SK-N-SH (cell line): ENCODE data around the gene CCDC87. TPM values are rescaled to one million over a fixed set of nuclear protein-coding genes. Genes with fewer than 3 reads are reported as not detected.

Source experiments
- CTCF ChIA-PET: fragments of 300-600, 350-600 bp; formaldehyde crosslinking; extraction: SDS; loops from one replicate; lab custom pipeline; 2021; lab: Yijun Ruan, JAX
- POLR2A ChIA-PET: fragments of 350-600 bp; sonication (Branson Sonifier 250); formaldehyde crosslinking; extraction: SDS; loops from one replicate; lab custom pipeline; 2020; ENCODE audit warnings: antibody characterized with exemption, inconsistent platforms; lab: Yijun Ruan, JAX
- DNase-seq: peaks from one replicate; pipeline ENCODE4 v3.0.0; 2012
- H2AFZ ChIP-seq: fragments of 200-600 bp; sonication (generic); 2 replicates; pipeline ENCODE4 v1.8.1; 2016; ENCODE audit warnings: antibody characterized with exemption, mild to moderate bottlenecking, low read depth
- H3F3A ChIP-seq: fragments of 200-600 bp; sonication (generic); replicated peaks from 2 replicates; pipeline ENCODE3; 2016; ENCODE audit warnings: antibody characterized with exemption, mild to moderate bottlenecking; ENCODE audit not compliant: insufficient read depth
- H3K27ac ChIP-seq, 2 experiments: fragments of 200-500 bp in 1 of 2; fragments of 200-600 bp in 1 of 2; sonication (Bioruptor generic) in 1 of 2; sonication (generic), shearing (Covaris generic) in 1 of 2; 2 replicates each; pipeline versions ENCODE4 v1.5.1 to v1.6.1; 2014 to 2016; ENCODE audit warnings: low read depth in 2 of 2, inconsistent platforms in 1 of 2, low read length in 1 of 2, mild to moderate bottlenecking in 1 of 2, mixed read lengths in 1 of 2
- H3K27me3 ChIP-seq: fragments of 200-600 bp; sonication (generic), shearing (Covaris generic); 2 replicates; pipeline ENCODE4 v1.6.1; 2016; ENCODE audit warnings: mixed run types; ENCODE audit not compliant: insufficient read depth
- H3K36me3 ChIP-seq, 2 experiments: fragments of 200-500 bp in 1 of 2; fragments of 200-600 bp in 1 of 2; sonication (Bioruptor generic) in 1 of 2; sonication (generic) in 1 of 2; replicated peaks in 1 of 2; 2 replicates each; pipeline versions ENCODE3 to v1.5.1; 2014 to 2016; ENCODE audit warnings: low read length in 1 of 2, mild to moderate bottlenecking in 1 of 2; ENCODE audit not compliant: insufficient read depth in 2 of 2, control insufficient read depth in 1 of 2
- H3K4me1 ChIP-seq, 2 experiments: fragments of 200-500 bp in 1 of 2; fragments of 200-600 bp in 1 of 2; sonication (Bioruptor generic) in 1 of 2; sonication (generic), shearing (Covaris generic) in 1 of 2; 2 replicates each; pipeline versions ENCODE4 v1.5.1 to v1.6.1; 2014 to 2016; ENCODE audit warnings: low read depth in 1 of 2, low read length in 1 of 2, mixed run types in 1 of 2; ENCODE audit not compliant: insufficient read depth in 2 of 2, control insufficient read depth in 1 of 2
- H3K4me2 ChIP-seq: fragments of 200-600 bp; sonication (generic), shearing (Covaris generic); 2 replicates; pipeline ENCODE4 v1.6.1; 2017; ENCODE audit warnings: mixed run types
- H3K4me3 ChIP-seq, 2 experiments: fragments of 200-500 bp in 1 of 2; fragments of 200-600 bp in 1 of 2; sonication (Bioruptor generic) in 1 of 2; sonication (generic), shearing (Covaris generic) in 1 of 2; 2 replicates each; pipeline versions ENCODE4 v1.5.1 to v1.8.1; 2014 to 2016; ENCODE audit warnings: low read depth in 2 of 2, inconsistent platforms in 1 of 2, low read length in 1 of 2, mild to moderate bottlenecking in 1 of 2, mixed read lengths in 1 of 2, moderate library complexity in 1 of 2
- H3K79me2 ChIP-seq: fragments of 200-600 bp; sonication (generic); 2 replicates; pipeline ENCODE4 v1.8.1; 2017; ENCODE audit warnings: mild to moderate bottlenecking; ENCODE audit not compliant: insufficient read depth
- H3K9ac ChIP-seq: fragments of 200-600 bp; sonication (generic); 2 replicates; pipeline ENCODE4 v1.6.1; 2017; ENCODE audit warnings: mixed run types
- H3K9me2 ChIP-seq: fragments of 200-600 bp; sonication (generic); 2 replicates; pipeline ENCODE4 v1.6.1; 2017; ENCODE audit warnings: mixed run types
- H3K9me3 ChIP-seq: fragments of 200-600 bp; sonication (generic); 2 replicates; pipeline ENCODE4 v1.6.1; 2017; ENCODE audit warnings: mixed run types, mild to moderate bottlenecking, moderate library complexity
- H4K20me1 ChIP-seq: fragments of 200-600 bp; sonication (generic); 2 replicates; pipeline ENCODE4 v1.6.1; 2017; ENCODE audit warnings: mild to moderate bottlenecking, mixed run types; ENCODE audit not compliant: insufficient read depth
- CTCF ChIP-seq: fragments of 200-600 bp; sonication (generic); IDR thresholded peaks from 2 replicates; pipeline ENCODE4 v1.6.1; 2017; ENCODE audit warnings: antibody characterized with exemption, mild to moderate bottlenecking, moderate library complexity
- ELF1 ChIP-seq: IDR thresholded peaks from 2 replicates; pipeline ENCODE4 v1.4.0; 2012
- EP300 ChIP-seq, 2 experiments: IDR thresholded peaks; 2 replicates each; pipeline versions ENCODE4 v1.4.0 to v1.6.1; 2012; ENCODE audit warnings: borderline replicate concordance in 1 of 2, low read depth in 1 of 2, low read length in 1 of 2
- EZH2phosphoT487 ChIP-seq: fragments of 200-600 bp; sonication (generic); IDR thresholded peaks from 2 replicates; pipeline ENCODE4 v1.6.1; 2017; ENCODE audit warnings: low read depth, mixed run types, mild to moderate bottlenecking, antibody characterized with exemption, moderate library complexity, borderline replicate concordance
- FOXJ3 ChIP-seq: sonication (generic); formaldehyde crosslinking; IDR thresholded peaks from 2 replicates; pipeline ENCODE4 v1.5.1; 2020; ENCODE audit warnings: mild to moderate bottlenecking, missing genetic modification reagents
- GATA2 ChIP-seq: sonication (generic); formaldehyde crosslinking; IDR thresholded peaks from 2 replicates; pipeline ENCODE4 v1.5.0; 2020; ENCODE audit warnings: mild to moderate bottlenecking, missing genetic modification reagents
- JUND ChIP-seq: IDR thresholded peaks from 2 replicates; pipeline ENCODE4 v1.4.0; 2012
- MAX ChIP-seq: IDR thresholded peaks from 2 replicates; pipeline ENCODE4 v1.4.0; 2012; ENCODE audit warnings: low read depth
- MEF2A ChIP-seq: IDR thresholded peaks from 2 replicates; pipeline ENCODE4 v1.4.0; 2012; ENCODE audit warnings: low read depth, borderline replicate concordance
- MXI1 ChIP-seq: IDR thresholded peaks from 2 replicates; pipeline ENCODE4 v1.6.1; 2012; ENCODE audit warnings: mild to moderate bottlenecking, low read depth, low read length, improper control_type of control experiment
- NRF1 ChIP-seq: IDR thresholded peaks from 2 replicates; pipeline ENCODE4 v1.6.1; 2012; ENCODE audit warnings: low read depth, mild to moderate bottlenecking, low read length
- PBX3 ChIP-seq: IDR thresholded peaks from 2 replicates; pipeline ENCODE4; 2012
- RAD21 ChIP-seq: IDR thresholded peaks from 2 replicates; pipeline ENCODE4 v1.6.1; 2012; ENCODE audit warnings: mild to moderate bottlenecking, low read length
- SIN3A ChIP-seq: IDR thresholded peaks from 2 replicates; pipeline ENCODE4 v1.6.1; 2012; ENCODE audit warnings: low read depth, mild to moderate bottlenecking, low read length, moderate library complexity, borderline replicate concordance
- SMC3 ChIP-seq: IDR thresholded peaks from 2 replicates; pipeline ENCODE4 v1.6.1; 2012; ENCODE audit warnings: low read depth, low read length, improper control_type of control experiment
- TEAD4 ChIP-seq: IDR thresholded peaks from 2 replicates; pipeline ENCODE4 v1.4.0; 2012; ENCODE audit warnings: mild to moderate bottlenecking, borderline replicate concordance; ENCODE audit not compliant: insufficient read depth
- USF1 ChIP-seq: IDR thresholded peaks from 2 replicates; pipeline ENCODE4 v1.4.0; 2012; ENCODE audit warnings: low read depth, borderline replicate concordance
- WGBS: methylation state at CpG from one replicate; pipeline ENCODE4 v1.1.6; 2017; ENCODE audit warnings: low lambda C conversion rate; 5-methylcytosine and 5-hydroxymethylcytosine counted together
- polyA plus RNA-seq, 3 experiments: library from polyadenylated mRNA; depleted of rRNA; stranded (reverse); fragments of >200 nt; gene quantifications; 2 replicates each; pipeline ENCODE4 v1.2.3, GENCODE V29; 2012
- TF ChIP-seq, protein P1 (sequence below): fragments of 150-350 bp; IDR thresholded peaks from 2 replicates; pipeline ENCODE4 v1.6.1; 2016; ENCODE audit warnings: mild to moderate bottlenecking, low read depth, low read length

Gene CCDC87
- polyA plus RNA-seq, 1 of the 3 experiments (the other 2 are of a cell fraction), result 0.21 TPM

DNA sequence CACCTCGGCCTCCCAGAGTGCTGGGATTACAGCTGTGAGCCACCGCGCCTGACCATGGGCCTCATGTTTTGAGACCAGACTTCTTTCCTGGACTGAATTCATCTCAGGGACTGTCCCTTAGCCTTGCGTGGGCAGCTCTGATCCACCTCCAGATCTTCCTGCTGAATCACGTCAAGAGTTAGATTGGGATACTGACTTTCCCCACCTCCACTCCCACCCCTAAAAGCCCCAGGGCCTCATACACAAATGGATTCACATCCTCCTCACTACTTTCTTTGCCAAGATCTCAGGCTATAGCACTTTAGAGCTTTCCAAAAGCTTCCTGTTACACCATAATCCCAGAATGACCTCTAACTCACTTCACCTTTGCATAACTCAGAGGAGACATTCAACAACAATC, 12.1 kb downstream of the CCDC87 start:
- 92% methylated on average over 5 of the region's 5 CpGs for WGBS

DNA sequence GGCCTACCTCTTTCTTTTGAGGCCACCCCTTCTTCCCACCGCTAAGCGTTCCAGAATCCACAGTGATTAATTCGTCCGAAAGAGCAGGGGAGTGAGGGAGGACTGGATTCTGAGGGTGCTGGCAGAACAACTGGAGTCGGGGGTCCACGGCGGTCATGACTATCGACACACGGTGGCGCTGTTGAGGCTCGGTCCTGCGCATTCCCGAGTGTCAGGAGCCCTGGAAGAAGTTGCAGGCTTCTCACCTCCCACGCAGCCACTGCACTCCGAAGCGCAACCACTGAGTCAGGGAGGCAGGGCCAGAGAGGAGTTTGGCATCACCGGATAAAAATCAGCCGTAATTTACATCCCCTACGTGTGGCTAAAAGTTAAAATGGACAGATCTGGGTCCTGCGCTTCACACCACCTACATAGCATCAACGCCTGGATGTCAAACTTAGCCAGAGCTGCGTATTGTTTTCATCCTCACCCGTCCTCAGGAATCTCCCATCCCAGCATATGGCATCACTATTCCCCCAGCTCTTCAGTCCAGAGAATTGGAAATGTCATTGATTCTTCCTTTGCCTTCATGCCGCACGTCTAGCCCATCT, 13.8 kb downstream of the CCDC87 start:
- H3K79me2 ChIP-seq, result no peaks in the 10 kb centered on the region
- peak; percentile 90 for DNase-seq
- peak overlapping the region; percentile 1; the same call in 1 of the 2 replicates for H2AFZ ChIP-seq
- H3K4me2 ChIP-seq, result peak overlapping the region; percentile 11; the same call in 1 of the 2 replicates
- CTCF ChIA-PET, result interaction anchor here (0.6 to 5.3 kb wide), 24 partner anchors 10 to 255 kb away, joined by 3 to 54 read pairs (median 4); partner anchors contain the start of genes ACTN3, CCDC87, CCS and CTSF
- H3K27me3 ChIP-seq, result no peaks in the 10 kb centered on the region; the same call in 1 of the 2 replicates
- no peak overlapping the region for H3K9ac ChIP-seq
- TF ChIP-seq NRF1, result 0 out of 2 replicates have a peak, but pooled peaks have one; percentile 33
- peak; percentile 29; the same call in 1 of the 2 replicates for TF ChIP-seq MXI1
- peak; percentile 89 for TF ChIP-seq SMC3
- peak; percentile 67 for TF ChIP-seq MAX
- TF ChIP-seq USF1, result no peak
- peak; percentile 81 for TF ChIP-seq CTCF
- TF ChIP-seq SIN3A, result no peak
- peak; percentile 77 for TF ChIP-seq RAD21
- no peak for TF ChIP-seq EZH2phosphoT487
- no peak for TF ChIP-seq MEF2A
- H3K9me2 ChIP-seq, result no peaks in the 10 kb centered on the region
- no peaks in the 10 kb centered on the region for H3F3A ChIP-seq
- H3K4me3 ChIP-seq, result no peak overlapping the region
- H3K27ac ChIP-seq, result no peak overlapping the region
- peaks cover 0 to 2% of the 10 kb centered on the region in 2 experiments; a peak in 1 of 4 replicates for H3K4me1 ChIP-seq
- H3K36me3 ChIP-seq, result no peaks in the 10 kb centered on the region
- no peaks in the 10 kb centered on the region for H4K20me1 ChIP-seq
- no peaks in the 10 kb centered on the region for H3K9me3 ChIP-seq
- POLR2A ChIA-PET, result interaction anchor here (4.3 kb wide), 1 partner anchor 99 kb away, joined by 21 read pairs; the partner anchor contains the start of gene RBM4B
- 23% methylated on average over 19 of the region's 25 CpGs for WGBS

More for the DNA sequence above, 12.1 kb downstream of the CCDC87 start:
- Histone ChIP-seq H3K27ac (no peak overlapping the region), H3K9me3 (no peaks in the 10 kb centered on the region), H3K9me2 (no peaks in the 10 kb centered on the region), H4K20me1 (no peaks in the 10 kb centered on the region), H3K27me3 (no peaks in the 10 kb centered on the region; the same call in 1 of the 2 replicates), H2AFZ (no peak overlapping the region), H3K9ac (no peak overlapping the region), H3K4me1 (peaks cover 0 to 2% of the 10 kb centered on the region in 2 experiments; a peak in 1 of 4 replicates), H3K4me2 (no peak overlapping the region), H3F3A (no peaks in the 10 kb centered on the region), H3K4me3 (no peak overlapping the region), H3K36me3 (no peaks in the 10 kb centered on the region), H3K79me2 (no peaks in the 10 kb centered on the region)
- CTCF ChIA-PET, result interaction anchor here (1.3 to 5.1 kb wide), 6 partner anchors 9 to 254 kb away, joined by 3 to 30 read pairs (median 6); partner anchors contain the start of genes CCDC87, CCS and RBM4B
- no peak for DNase-seq
- POLR2A ChIA-PET, result interaction anchor here (4.3 kb wide), 1 partner anchor 97 kb away, joined by 21 read pairs; the partner anchor contains the start of gene RBM4B
- TF ChIP-seq JUND, result no peak
- no peak for TF ChIP-seq EZH2phosphoT487
- TF ChIP-seq GATA2, result no peak
- no peak for TF ChIP-seq FOXJ3 (CRISPR knock-in tag)
- TF ChIP-seq ELF1, result no peak
- TF ChIP-seq TEAD4, result no peak
- TF ChIP-seq, protein P1, sequence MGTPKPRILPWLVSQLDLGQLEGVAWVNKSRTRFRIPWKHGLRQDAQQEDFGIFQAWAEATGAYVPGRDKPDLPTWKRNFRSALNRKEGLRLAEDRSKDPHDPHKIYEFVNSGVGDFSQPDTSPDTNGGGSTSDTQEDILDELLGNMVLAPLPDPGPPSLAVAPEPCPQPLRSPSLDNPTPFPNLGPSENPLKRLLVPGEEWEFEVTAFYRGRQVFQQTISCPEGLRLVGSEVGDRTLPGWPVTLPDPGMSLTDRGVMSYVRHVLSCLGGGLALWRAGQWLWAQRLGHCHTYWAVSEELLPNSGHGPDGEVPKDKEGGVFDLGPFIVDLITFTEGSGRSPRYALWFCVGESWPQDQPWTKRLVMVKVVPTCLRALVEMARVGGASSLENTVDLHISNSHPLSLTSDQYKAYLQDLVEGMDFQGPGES, result no peak
- TF ChIP-seq PBX3, result no peak
- no peak for TF ChIP-seq EP300 (IDR thresholded peaks at IDR 0.05; ENCODE audit: borderline replicate concordance in 1 of 2, low read depth in 1 of 2, low read length in 1 of 2)
- no peak for TF ChIP-seq MEF2A
